HG02973 (cell line): ENCODE results near the gene WDR33.

Source experiments
- ATAC-seq: cut with Tn5 transposase; IDR thresholded peaks from one replicate; pipeline ENCODE4 v1.9.1; 2021; ENCODE audit warnings: moderate library complexity; ENCODE audit not compliant: unreplicated experiment

WDR33 gene

DNA sequence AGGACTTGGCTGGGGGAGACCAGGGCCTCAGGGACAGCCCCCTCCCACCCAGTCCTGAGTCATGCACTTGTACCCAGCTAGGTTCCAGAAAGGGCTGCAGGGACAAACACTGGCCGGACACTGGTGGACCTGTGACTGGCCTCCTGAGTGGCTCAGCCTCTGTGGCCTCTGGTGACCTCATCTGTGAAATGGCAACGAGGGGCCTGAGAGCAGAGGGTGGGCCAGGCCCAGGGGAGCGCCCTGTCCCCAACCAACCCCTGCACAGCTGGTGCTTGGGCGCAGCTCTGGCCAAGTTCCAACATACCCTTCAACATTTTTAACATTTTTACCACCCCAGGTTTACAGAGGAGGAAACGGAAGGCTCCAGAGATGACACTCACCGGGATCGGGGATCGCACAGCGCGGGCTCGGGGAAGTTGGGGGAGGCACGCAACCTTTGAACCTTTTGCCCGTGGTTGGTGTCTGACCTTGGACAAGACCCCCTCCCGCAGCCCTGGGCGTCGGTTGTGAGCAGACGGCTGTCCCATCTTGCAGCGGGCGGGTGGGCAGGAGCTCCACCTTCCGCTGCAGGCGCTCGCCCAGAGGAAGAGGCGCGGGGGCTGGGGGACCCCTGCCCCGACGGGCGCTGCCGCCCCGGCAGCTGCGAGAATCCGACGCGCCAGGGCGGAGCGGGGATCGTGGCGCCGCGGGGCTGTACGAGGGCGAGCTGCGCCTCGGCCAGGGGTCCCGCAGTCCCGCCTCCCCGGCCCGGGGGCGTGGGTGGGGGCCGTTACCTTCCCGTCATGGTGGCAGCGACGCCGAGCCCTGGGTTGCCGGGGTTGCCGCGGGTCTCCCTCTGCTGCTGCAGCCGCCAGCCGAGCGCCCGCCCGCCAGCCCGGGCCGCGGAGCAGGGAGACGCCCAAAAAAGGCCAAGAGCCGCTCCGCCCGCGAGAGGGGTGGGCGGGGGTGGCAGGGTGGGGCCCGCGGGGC, 136.4 kb downstream of the WDR33 start:
- no peak for ATAC-seq

DNA sequence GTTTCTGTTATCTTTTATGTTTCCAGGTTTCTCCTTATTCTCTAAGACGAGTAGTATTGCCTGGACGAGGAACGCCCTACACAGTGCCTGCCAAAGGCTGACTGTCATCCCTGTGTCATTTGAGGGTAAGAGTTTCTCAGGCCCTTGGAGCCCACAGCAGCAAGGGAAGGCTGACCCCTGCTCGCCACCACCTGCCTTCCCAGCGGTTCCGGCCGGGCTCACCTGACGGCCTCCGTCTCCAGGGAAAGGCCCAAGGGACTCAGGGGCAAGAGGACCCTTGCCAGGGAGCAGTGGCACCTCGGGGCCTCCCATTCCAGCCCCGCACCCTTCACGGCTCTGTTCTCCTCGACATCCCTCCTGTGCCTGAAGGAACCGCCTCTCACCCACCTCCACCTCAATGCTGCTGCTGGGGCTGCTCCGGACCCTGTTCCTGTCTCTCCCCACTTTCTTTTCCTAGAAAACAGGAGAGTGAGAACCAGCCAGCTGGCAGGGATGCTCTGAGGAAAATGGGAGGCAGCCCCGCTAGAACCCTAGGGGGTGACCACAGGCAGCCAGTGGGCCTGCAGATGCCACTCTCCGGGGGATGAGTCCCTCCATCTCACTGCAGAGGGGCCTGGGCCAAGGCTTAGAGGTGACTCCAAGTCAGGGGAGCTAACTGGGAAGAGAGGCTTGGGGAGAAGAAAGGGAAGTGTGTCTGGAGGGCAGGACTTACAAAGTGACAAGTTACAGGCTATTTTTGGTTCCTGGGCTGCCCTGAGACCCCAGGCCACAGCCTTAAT, 137.5 kb downstream of the WDR33 start:
- ATAC-seq, result no peak

DNA sequence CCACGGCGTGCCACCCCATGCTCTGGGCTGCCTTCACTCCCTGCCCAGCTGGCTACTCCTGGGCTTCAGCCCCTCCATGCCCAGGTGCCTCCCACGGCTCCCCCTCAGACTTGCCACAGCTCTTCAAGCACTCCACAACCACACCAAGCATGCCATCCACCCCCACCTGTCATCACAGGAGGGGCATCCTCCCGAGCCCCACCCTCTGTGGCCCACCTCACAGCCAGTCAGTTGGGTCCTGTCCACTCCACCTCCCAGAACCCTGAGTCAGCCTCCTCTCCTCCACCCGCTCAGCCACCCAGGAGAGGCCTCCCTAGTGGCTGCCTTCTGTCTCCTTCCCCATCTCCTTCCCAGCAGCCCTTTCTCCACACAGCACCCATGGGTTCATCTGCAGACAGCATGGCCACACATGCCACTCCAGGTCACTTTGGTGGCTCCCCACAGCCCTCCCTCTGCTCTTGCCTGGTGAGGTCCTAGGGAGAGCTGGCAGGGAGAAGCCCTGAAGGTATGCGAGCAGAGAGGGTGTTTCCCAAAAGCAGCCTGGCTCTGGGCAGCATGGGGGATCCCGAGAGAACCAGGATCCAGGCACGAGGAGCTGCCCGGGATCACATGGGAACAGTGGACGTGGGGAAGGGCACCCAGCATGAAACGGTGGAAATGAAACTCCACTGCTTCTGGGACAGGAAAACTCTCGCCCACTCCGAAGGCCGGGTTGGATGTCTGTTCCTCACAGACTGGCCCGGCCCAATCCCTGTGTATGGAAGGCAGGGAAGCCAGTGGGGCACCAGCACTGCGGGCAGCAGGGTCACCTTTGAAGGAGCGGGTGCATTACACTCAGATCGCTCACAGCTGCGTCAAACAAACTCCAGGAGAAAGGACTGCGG, 138.4 kb downstream of the WDR33 start:
- ATAC-seq, result no peak

GRCh38 chr2:127671557-127672302, 139.2 kb downstream of the WDR33 start:
- no peak for ATAC-seq

GRCh38 chr2:127670957-127671290, 140.0 kb downstream of the WDR33 start:
- no peak for ATAC-seq

GRCh38 chr2:127670055-127670956, 140.7 kb downstream of the WDR33 start:
- ATAC-seq, result no peak

- no peak for ATAC-seq
These were observed 141.9 kb downstream of the WDR33 start for GRCh38 chr2:127669056-127669455.

GRCh38 chr2:127665267-127665893, 145.6 kb downstream of the WDR33 start:
- no peak for ATAC-seq

- no peak for ATAC-seq
These were observed 146.1 kb downstream of the WDR33 start for GRCh38 chr2:127664895-127665225.

- ATAC-seq, result no peak
These were observed 146.7 kb downstream of the WDR33 start for GRCh38 chr2:127664065-127664894.

- no peak for ATAC-seq
These were observed 147.4 kb downstream of the WDR33 start for GRCh38 chr2:127663566-127664064.

DNA sequence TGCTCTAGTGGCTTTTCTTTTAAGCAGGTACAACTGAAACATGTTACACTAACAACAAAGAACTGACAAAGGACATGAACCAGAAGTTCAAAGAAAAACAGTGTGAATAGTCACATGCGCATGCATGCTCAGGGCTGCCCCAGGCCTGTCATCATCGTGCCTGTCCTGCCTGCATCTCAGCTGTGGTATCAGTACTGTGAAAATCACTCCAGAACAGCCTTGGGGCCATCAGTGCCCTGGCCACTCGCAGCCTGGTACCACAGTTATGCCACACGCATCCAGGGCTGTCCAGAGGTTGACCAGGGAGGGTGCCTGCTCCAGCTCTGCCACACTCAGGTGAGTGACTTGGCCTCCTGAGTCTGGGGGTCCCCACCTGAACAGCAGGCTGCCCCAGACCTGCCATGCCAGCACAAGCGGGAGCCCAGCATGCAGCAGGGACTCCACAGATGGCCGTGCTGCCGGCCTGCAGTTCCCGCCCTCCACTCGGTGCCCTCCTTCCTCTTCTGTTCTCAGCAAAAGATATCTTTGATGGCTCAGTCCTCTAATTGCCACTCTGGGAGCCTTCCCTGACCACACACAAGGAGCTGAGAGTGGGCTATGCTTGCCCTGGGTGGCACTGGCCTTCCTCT, 147.9 kb downstream of the WDR33 start:
- ATAC-seq, result no peak

DNA sequence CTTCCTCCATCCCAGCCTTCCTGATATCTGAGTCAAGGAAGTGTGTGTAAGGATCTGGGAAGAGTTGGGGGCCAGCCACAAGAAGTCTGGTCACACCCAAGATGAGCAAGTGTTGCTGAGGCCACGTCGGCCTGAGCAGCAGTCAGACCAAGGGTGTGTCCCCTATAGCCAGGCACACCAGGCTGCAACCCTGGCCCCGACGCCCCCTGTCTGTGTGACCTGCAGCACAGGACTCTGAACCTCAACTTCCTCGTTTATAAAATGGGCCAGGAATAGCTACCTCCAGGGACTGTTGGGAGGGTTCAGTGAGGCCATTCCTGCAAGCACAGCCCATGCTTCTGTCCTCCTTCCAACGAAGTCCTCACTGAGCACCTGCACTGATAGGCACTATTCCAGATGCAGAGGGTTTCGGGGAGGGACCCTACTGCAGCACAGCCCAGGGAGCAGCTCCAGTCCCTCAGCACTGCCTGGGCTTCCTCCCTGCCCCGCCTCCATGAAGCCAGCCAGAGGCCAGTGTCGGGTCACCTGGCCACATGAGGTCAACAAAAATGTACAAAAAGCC, 148.9 kb downstream of the WDR33 start:
- no peak for ATAC-seq

DNA sequence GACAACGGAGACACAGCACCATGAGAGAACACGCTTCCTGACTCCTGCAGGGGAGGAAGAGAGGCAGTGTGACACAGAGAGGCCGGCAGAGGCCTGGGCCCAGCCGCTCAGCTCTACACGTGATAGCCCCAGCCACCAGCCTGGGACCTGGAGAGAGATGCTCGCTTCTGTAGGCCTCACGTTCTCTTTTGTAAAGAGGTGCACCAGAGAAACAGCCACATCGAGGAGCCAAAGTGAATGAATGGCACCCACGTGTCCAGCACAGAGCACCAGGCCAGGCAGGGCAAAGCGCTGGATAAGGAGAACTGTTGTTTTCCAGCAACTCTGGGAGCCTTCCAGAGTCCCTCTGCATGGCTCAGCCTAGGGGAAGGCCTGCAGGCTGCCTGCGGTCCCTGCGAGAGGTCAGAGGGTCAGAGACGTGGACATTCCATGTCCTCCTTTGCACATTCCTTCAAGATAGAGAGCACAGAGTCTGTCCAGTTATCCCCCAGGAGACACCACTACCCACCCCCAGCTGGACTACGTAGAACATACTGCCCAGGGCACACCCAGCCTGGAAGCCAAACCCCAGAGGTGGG, 149.8 kb downstream of the WDR33 start:
- ATAC-seq, result no peak

- ATAC-seq, result no peak
These were observed 150.7 kb downstream of the WDR33 start for GRCh38 chr2:127660291-127660578.

GRCh38 chr2:127659408-127660290, 151.3 kb downstream of the WDR33 start:
- no peak for ATAC-seq
